Type B pancreatic cell (in vitro differentiated cells): ENCODE results near the gene TLR7. TPM values are rescaled to one million over a fixed set of nuclear protein-coding genes. Genes with fewer than 3 reads are reported as not detected.

Source experiments
- DNase-seq: peaks from one replicate; pipeline ENCODE4 v3.0.0; 2021; ENCODE audit warnings: mixed read lengths; ENCODE audit not compliant: unreplicated experiment; ENCODE audit errors: extremely low spot score
- H3K27ac Mint-ChIP-seq: 2 replicates; pipeline ENCODE4 v1.8.0; 2021; ENCODE audit warnings: mild to moderate bottlenecking, mixed read lengths
- H3K27me3 Mint-ChIP-seq: 2 replicates; pipeline ENCODE4 v1.8.0; 2021; ENCODE audit warnings: mixed read lengths
- H3K36me3 Mint-ChIP-seq: 2 replicates; pipeline ENCODE4 v1.8.0; 2021; ENCODE audit warnings: mixed read lengths
- H3K4me1 Mint-ChIP-seq: one replicate; pipeline ENCODE4 v1.8.0; 2021; ENCODE audit warnings: mixed read lengths; ENCODE audit not compliant: unreplicated experiment
- H3K4me3 Mint-ChIP-seq: 2 replicates; pipeline ENCODE4 v1.8.0; 2021; ENCODE audit warnings: mild to moderate bottlenecking, mixed read lengths
- H3K9me3 Mint-ChIP-seq: 2 replicates; pipeline ENCODE4 v1.8.0; 2021; ENCODE audit warnings: mixed read lengths
- total RNA-seq: library from RNA; stranded (reverse); gene quantifications from 2 replicates; pipeline ENCODE4 v1.2.1, GENCODE V29; 2021; ENCODE audit warnings: low replicate concordance
- TF ChIP-seq, protein P1 (sequence below): fragments of 200-600 bp; sonication (generic); conservative IDR thresholded peaks from 2 replicates; pipeline ENCODE4 v1.5.0; 2021; ENCODE audit warnings: antibody characterized with exemption, mild to moderate bottlenecking

TLR7 gene
- total RNA-seq, 1 donor from 2014 or later, result 0.05 TPM

- peaks cover 12% of the 10 kb centered on the region for H3K36me3 Mint-ChIP-seq
- peak overlapping the region; percentile 88 for H3K27ac Mint-ChIP-seq
- H3K4me3 Mint-ChIP-seq, result no peak overlapping the region
- no peak for DNase-seq
- no peaks in the 10 kb centered on the region for H3K27me3 Mint-ChIP-seq
- peaks cover 17% of the 10 kb centered on the region for H3K9me3 Mint-ChIP-seq
- TF ChIP-seq, protein P1, sequence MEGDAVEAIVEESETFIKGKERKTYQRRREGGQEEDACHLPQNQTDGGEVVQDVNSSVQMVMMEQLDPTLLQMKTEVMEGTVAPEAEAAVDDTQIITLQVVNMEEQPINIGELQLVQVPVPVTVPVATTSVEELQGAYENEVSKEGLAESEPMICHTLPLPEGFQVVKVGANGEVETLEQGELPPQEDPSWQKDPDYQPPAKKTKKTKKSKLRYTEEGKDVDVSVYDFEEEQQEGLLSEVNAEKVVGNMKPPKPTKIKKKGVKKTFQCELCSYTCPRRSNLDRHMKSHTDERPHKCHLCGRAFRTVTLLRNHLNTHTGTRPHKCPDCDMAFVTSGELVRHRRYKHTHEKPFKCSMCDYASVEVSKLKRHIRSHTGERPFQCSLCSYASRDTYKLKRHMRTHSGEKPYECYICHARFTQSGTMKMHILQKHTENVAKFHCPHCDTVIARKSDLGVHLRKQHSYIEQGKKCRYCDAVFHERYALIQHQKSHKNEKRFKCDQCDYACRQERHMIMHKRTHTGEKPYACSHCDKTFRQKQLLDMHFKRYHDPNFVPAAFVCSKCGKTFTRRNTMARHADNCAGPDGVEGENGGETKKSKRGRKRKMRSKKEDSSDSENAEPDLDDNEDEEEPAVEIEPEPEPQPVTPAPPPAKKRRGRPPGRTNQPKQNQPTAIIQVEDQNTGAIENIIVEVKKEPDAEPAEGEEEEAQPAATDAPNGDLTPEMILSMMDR, result no peak
- H3K4me1 Mint-ChIP-seq, result no peaks in the 10 kb centered on the region
These were observed 41.1 kb upstream of the TLR7 start for GRCh38 chrX:12825801-12826200.

DNA sequence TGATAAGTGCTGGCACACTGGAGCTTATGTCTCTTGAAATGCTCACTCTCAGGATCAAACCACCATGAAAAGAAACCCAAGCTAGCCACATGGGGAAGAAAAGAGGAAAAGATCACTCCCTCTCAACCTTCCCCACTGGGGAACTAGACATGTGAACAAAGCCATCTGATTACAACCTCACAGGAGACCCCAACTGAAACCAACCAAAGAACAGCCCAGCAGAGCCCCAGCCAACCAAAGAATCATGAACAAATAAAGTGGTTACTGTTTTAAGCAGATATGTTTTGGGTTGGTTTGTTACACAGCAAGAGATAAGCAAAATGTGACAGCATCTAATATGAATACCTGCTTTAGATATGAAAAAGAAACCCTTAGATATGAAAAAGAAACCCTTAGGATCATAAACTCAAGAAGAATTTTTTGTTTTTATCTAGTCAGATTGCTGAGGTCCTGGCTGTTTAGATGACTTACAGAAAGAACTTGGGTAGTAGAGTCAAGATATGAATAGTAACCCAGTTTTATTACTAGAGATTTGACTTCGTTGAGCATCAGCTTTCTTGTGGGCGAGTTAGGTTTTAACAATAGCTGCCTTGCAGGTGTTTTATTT, 23.7 kb upstream of the TLR7 start:
- H3K27ac Mint-ChIP-seq, result no peak overlapping the region
- no peak for DNase-seq
- H3K4me3 Mint-ChIP-seq, result no peak overlapping the region
- TF ChIP-seq, protein P1, result no peak
- peaks cover under 1% of the 10 kb centered on the region for H3K9me3 Mint-ChIP-seq
- no peaks in the 10 kb centered on the region for H3K27me3 Mint-ChIP-seq
- no peaks in the 10 kb centered on the region for H3K36me3 Mint-ChIP-seq
- H3K4me1 Mint-ChIP-seq, result no peaks in the 10 kb centered on the region

GRCh38 chrX:12843668-12844279, 23.1 kb upstream of the TLR7 start:
- TF ChIP-seq, protein P1, result no peak
- peak overlapping the region; percentile 9 for H3K4me3 Mint-ChIP-seq
- DNase-seq, result no peak
- H3K9me3 Mint-ChIP-seq, result no peaks in the 10 kb centered on the region
- H3K36me3 Mint-ChIP-seq, result no peaks in the 10 kb centered on the region
- H3K27me3 Mint-ChIP-seq, result no peaks in the 10 kb centered on the region
- no peaks in the 10 kb centered on the region for H3K4me1 Mint-ChIP-seq
- H3K27ac Mint-ChIP-seq, result no peak overlapping the region

- Mint-ChIP-seq H3K4me3 (no peak overlapping the region), H3K4me1 (no peaks in the 10 kb centered on the region), H3K36me3 (no peaks in the 10 kb centered on the region), H3K27me3 (no peaks in the 10 kb centered on the region), H3K9me3 (no peaks in the 10 kb centered on the region), H3K27ac (no peak overlapping the region)
- TF ChIP-seq, protein P1, result no peak
- DNase-seq, result no peak
These were observed 22.6 kb upstream of the TLR7 start for GRCh38 chrX:12844319-12844718.

GRCh38 chrX:12865359-12865758, 1.5 kb upstream of the TLR7 start:
- no peaks in the 10 kb centered on the region for H3K36me3 Mint-ChIP-seq
- DNase-seq, result no peak
- no peak overlapping the region for H3K4me3 Mint-ChIP-seq
- H3K4me1 Mint-ChIP-seq, result no peaks in the 10 kb centered on the region
- H3K27ac Mint-ChIP-seq, result no peak overlapping the region
- peaks cover 4% of the 10 kb centered on the region for H3K9me3 Mint-ChIP-seq
- H3K27me3 Mint-ChIP-seq, result no peaks in the 10 kb centered on the region
- TF ChIP-seq, protein P1, result no peak
